Tibial artery (tissue), 4 donors: ENCODE measurements around the gene CAMSAP1.

Source experiments
- DNase-seq, 2 donors: peaks; one replicate each; pipeline ENCODE4 v3.0.0-alpha.2; 2019
- H3K27ac ChIP-seq, 2 donors: fragments of 200-600 bp; sonication (generic) in 1 of 2; 1 replicate in 1 of 2; 2 replicates in 1 of 2; pipeline ENCODE4 v1.5.1; 2018 to 2019; ENCODE audit warnings: mild to moderate bottlenecking in 1 of 2
- H3K27me3 ChIP-seq, 2 donors: fragments of 200-600 bp; sonication (generic) in 1 of 2; one replicate each; pipeline versions ENCODE4 v1.5.1 to v1.6.0; 2016 to 2019
- H3K36me3 ChIP-seq, 3 donors: fragments of 200-600 bp; sonication (generic) in 2 of 3; one replicate each; pipeline ENCODE4 v1.5.1; 2016 to 2019; ENCODE audit warnings: mild to moderate bottlenecking in 2 of 3
- H3K4me1 ChIP-seq, 4 donors: fragments of 200-600 bp; sonication (generic) in 2 of 4; 1 replicate in 3 of 4; 2 replicates in 1 of 4; pipeline ENCODE4 v1.5.1; 2016 to 2019
- H3K4me3 ChIP-seq, 2 donors: fragments of 200-600 bp; sonication (generic) in 1 of 2; 1 replicate in 1 of 2; 2 replicates in 1 of 2; pipeline ENCODE4 v1.5.1; 2018 to 2019; ENCODE audit warnings: mild to moderate bottlenecking in 2 of 2
- H3K9me3 ChIP-seq, 3 donors: fragments of 200-600 bp; sonication (generic) in 1 of 3; one replicate each; pipeline ENCODE4 v1.5.1; 2016 to 2019
- CTCF ChIP-seq, 2 experiments: fragments of 200-600 bp in 1 of 2; fragments of 450-650 bp in 1 of 2; IDR thresholded peaks; one replicate each; pipeline ENCODE4 v1.5.1; 2017 to 2019; ENCODE audit warnings: antibody characterized with exemption in 2 of 2, mild to moderate bottlenecking in 1 of 2, moderate library complexity in 1 of 2
- intact Hi-C: fragments of 100-400 bp; cut with DNase I; formaldehyde crosslinking; loops from one replicate; pipeline ENCODE4 v1.15.0; 2023; ENCODE audit warnings: low total_unique reads

CAMSAP1 gene

GRCh38 chr9:135862809-135863208 is 44.5 kb downstream of the CAMSAP1 start:
- no peak overlapping the region for H3K4me3 ChIP-seq
- no peaks in the 10 kb centered on the region for H3K9me3 ChIP-seq
- no peaks in the 10 kb centered on the region for H3K27me3 ChIP-seq
- no peak overlapping the region for H3K27ac ChIP-seq
- intact Hi-C loops: no loop called here
- H3K4me1 ChIP-seq: peaks cover 0 to 5% (median 1%) of the 10 kb centered on the region in 4 donors
- DNase-seq: no peak
- no peak for TF ChIP-seq CTCF (IDR thresholded peaks at IDR 0.05)
- peaks cover 0 to 24% (median 0%) of the 10 kb centered on the region in 3 donors for H3K36me3 ChIP-seq

- Histone ChIP-seq H3K27me3 (no peaks in the 10 kb centered on the region), H3K4me3 (no peak overlapping the region), H3K27ac (no peak overlapping the region), H3K4me1 (no peaks in the 10 kb centered on the region), H3K9me3 (no peaks in the 10 kb centered on the region), H3K36me3 (peaks cover 0 to 31% (median 13%) of the 10 kb centered on the region in 3 donors)
- no peak for DNase-seq
- TF ChIP-seq CTCF (IDR thresholded peaks at IDR 0.05): no peak
- intact Hi-C loops: no loop called here
Measured at GRCh38 chr9:135858491-135859185, 48.7 kb downstream of the CAMSAP1 start.

DNA sequence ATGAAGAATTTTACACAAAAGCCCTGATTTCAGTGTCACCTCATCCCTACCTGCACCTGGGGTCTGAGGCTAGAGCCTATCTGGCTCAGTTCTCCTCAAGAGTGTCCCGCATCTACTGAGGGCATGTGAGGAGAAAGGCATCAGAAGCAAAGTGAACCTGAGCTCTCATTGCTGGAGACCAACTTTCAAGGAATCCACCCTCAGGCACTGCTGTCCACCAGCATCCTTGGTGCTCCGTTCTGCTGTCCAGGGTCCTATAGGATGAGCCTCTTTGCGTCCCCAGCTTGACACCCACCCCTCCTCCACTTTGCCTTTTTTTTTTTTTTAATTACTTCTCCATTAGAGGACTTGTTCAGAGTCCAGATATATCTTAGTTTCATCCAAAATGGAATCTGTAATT is 49.5 kb downstream of the CAMSAP1 start:
- H3K27ac ChIP-seq: no peak overlapping the region
- H3K4me3 ChIP-seq: no peak overlapping the region
- no peaks in the 10 kb centered on the region for H3K9me3 ChIP-seq
- peaks cover 0 to 38% (median 13%) of the 10 kb centered on the region in 3 donors for H3K36me3 ChIP-seq
- no peaks in the 10 kb centered on the region for H3K27me3 ChIP-seq
- DNase-seq: no peak
- H3K4me1 ChIP-seq: no peaks in the 10 kb centered on the region
- TF ChIP-seq CTCF (IDR thresholded peaks at IDR 0.05): no peak
- intact Hi-C loops: no loop called here

DNA sequence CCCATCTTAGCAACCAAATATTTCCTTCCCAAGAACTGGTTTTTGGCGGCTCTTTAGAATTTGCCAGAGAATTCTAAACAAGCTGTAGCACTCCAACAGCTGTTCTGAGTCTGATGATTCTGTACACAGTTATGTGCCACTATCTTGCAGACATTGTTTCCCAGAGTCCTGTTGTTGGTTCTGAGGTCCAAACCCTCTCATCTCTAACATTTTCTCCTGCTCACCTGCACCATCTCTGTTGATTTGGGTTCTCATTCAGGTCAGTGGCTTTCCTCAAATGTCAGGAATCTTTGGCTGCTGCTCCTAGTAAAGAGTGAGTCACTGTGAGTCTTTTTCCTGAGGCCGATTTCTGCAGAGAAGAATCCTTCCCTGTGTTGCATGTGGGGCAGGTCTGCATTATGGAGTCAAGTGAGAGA is 50.0 kb downstream of the CAMSAP1 start:
- intact Hi-C loops: no loop called here
- TF ChIP-seq CTCF (IDR thresholded peaks at IDR 0.05): no peak

DNA sequence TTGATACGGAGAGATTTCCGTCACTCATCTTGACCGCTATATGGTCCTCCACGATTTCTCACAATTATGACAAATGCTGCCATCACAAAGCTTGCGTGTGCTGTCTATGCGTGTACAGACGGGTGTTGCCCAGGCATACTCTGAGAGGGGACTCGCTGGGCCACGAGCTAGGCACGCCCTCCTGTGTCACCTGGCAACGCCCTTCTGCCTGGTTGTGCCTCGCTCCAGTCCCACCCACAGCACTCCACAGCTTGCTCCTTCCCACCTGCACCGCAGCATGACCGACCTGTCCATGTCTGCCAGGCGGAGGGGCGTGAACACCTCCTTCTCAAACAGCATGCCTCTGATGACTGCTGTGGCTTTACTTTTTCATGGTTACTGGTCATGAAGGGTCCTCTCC is 55.6 kb downstream of the CAMSAP1 start:
- no peak overlapping the region for H3K27ac ChIP-seq

More for the DNA sequence above, 50.0 kb downstream of the CAMSAP1 start:
- Histone ChIP-seq H3K4me3 (no peak overlapping the region), H3K27ac (no peak overlapping the region), H3K36me3 (peaks cover 0 to 41% (median 13%) of the 10 kb centered on the region in 3 donors), H3K4me1 (no peaks in the 10 kb centered on the region), H3K27me3 (no peaks in the 10 kb centered on the region), H3K9me3 (no peaks in the 10 kb centered on the region)
- DNase-seq: no peak

More for the DNA sequence above, 55.6 kb downstream of the CAMSAP1 start:
- H3K27me3 ChIP-seq: no peaks in the 10 kb centered on the region
- peaks cover 0 to 4% (median 0%) of the 10 kb centered on the region in 4 donors for H3K4me1 ChIP-seq
- H3K9me3 ChIP-seq: no peaks in the 10 kb centered on the region
- intact Hi-C loops: no loop called here
- H3K36me3 ChIP-seq: peaks cover 20 to 55% (median 42%) of the 10 kb centered on the region in 3 donors
- H3K4me3 ChIP-seq: no peak overlapping the region
- no peak for TF ChIP-seq CTCF (IDR thresholded peaks at IDR 0.05)
- DNase-seq: no peak
